Fibroblast of skin of left quadriceps (primary cell): ENCODE measurements around the gene PDGFB.

Experiments used
- DNase-seq, 2 experiments: peaks; one replicate each; pipeline ENCODE4 v3.0.0-alpha.2; 2013; ENCODE audit warnings: low read depth in 2 of 2

Gene PDGFB

DNA sequence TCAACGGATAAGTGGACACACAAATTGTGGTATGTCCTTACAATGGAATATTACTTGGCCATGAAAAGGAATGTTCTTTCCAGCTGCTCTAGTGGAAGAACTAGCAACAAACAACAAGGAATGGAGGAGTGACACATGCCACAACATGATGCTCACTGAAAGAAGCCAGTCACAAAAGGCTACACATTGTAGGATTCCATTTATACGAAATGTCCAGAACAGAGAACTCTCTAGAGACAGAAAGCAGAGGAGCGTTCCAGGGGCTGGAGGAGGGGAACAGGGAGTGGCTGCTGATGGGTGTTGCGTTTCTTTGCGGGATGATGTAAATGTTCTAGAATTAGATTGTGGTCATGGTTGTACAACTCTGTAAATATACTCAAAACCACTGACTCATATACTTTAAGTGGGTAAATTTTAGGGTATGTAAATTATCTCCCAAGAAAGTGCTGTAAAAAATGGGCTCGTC is 32.4 kb upstream of the PDGFB start:
- peak; percentile 49 to 51 for DNase-seq

DNA sequence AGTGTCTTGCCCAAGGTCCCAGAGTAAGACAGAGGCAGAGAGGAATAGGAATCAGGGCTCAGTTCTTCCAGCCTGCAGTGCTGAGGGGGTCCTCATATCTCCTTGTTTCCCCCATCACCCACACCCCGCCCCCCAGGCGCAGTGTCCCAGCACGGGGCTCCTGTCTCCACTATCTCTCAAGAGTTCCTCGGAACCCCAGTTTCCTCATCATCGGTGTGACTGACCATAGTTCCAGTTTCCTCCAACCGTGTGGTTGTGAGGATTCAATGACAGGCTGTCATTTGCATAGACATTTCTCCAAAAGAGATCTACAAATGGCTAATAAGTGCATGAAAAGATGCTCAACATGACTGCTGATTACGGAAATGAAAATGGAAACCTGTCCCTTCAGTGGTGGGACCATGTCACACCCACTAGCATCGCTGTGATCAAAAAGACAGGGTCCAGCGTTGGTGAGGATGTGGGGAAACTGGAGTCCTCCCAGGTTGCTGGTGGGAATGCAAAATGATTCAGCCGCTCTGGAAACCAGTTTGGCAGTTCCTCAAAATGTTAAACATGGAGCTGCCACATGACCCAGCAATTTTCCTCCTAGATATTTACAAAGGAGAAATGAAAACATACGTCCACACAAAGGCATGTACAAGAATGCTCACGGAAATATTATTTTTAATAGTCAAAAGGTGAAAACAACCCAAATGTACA is 31.8 kb upstream of the PDGFB start:
- DNase-seq = no peak

DNA sequence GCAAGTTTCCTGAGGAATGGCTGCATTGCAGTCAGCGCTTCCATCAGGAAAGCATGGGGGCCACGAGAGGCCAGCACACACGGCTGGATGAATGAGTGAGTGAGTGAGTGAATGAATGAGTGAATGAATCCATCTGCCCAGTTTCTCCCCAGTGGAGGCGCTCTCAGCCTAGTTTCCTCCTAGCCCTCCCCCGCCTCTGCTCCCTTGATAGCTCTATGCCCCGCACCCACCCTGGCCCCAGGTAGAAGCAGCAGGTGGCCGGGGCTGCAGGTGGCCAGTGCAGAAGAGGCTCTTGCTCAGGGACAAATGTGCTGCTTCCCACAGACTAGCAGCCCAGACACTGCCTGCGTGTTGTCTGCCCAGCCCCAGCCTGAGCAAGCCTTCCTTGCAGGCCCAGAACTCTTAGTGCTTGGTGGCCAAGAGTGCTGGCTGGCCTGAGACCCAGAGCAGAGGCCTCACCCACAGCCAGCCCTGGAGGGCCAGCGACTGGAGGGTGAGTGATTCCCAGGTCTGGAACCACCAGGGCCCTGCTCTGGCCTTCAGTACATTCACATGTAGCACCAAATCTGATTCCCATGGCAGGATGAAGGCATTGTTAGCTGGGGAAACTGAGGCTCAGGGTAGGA is 31.1 kb upstream of the PDGFB start:
- DNase-seq = no peak

DNA sequence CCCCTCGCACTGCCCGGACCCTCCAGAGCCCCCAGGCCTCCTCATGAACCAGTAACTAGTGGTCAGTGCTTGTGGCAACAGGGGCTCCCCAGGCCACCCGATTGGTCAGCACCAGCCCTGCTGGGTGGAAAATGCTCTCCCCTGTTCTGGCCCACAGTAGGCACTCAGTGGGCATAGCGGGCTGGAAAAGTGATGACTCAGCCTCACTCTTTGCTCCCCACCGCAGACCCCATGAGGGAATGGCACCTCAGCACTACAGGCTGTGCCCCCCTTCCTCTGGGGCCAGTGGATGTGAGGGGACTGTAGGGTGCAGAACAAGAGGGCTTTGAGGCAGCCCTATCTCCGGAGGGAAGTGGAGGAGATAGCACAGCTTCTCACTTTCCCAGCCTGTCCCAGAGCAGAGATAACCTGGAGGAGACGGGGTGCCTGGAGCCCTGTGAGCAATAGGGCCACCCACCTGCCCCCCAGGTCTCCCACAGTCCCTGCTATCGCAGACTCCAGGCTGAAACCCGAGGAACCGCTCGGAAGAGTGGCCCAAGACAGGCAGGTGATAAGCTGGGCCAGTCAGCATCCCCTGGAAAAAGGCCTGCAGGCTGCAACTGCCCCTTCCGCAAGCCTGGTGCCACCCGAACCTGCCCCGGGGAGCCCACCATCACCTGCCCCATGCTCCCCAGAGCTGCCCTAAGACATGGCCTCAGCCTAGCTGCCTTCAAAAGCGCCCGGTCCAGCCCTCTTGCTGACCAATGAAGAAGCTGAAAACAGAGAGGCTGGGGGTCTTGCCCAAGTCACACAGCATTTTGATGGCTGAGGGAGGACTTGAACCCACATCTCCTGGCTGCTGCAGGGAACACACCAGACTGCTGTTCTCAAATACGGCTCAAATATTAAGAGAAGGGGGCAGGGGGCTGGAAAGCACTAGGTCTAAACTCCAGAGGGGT is 29.4 kb upstream of the PDGFB start:
- DNase-seq = no peak

DNA sequence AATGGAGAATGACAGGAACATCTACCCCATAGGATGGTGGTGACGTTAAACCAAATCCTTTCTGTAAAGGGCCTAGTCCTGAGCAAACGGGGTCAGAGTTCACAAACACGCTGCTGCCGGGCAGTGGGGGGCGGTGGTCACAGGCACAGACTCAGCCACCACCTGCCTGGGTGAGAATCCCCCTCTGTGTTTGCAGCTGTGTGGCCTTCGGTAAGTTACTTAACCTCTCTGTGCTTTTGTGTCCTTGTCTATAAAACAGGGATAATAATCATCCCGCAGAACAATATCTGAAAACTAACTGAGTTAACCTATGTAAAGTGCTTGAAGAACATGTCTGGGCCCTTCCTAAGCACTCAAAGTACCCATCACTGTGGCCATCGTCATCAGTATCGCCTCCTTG is 26.0 kb upstream of the PDGFB start:
- DNase-seq = no peak

DNA sequence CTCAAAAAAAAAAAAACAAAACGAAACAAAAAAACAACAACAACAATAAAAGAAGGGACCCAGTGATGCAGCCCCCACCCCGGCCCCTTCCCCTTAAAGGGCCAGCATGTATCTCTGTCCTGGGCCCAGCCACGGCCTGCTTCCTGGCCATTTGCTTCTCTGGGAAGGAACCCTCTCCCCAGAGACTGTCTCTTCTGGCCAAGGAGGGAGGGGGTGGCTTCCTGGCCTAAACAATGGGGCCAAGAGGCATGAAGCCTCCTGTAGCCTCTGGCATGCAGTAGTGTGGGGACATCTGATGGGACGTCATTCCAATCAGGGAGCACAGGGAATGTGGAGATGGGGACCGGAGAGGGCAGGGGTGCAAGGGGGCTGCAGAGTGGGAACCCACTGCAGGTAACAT is 25.5 kb upstream of the PDGFB start:
- DNase-seq = no peak

DNA sequence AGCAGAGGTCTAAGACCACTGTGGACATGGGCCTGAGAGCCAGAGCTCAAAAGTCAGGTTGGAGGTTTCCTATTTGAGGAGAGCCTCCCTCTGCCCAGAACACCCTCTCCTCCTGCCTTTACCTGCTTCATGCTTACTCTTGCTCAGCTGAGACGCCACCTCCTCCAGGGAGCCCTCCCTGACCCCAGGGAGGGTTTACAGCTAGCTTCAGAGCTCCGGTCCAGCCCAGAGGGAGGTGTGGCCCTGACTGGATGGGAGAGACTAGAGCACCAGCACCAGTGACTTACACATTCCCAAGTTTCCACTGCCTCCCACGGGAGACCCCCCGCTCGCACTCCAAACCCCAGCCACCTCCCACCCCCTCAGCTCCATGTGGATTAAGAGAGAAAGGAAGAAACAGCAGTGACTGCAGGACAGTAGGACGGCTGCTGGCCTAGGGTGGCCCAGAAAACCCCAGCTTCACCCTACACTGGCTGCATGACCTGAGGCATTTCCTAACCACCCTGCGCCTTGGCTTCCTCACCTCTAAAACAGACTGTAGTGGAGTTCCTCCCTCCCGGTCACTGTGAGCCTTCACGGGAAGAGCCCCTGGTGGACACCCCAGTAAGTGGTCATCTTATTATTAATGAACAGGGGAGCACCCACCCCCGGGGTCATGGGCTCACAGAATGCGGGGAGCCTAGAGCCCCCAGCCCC is 24.5 kb upstream of the PDGFB start:
- no peak for DNase-seq

DNA sequence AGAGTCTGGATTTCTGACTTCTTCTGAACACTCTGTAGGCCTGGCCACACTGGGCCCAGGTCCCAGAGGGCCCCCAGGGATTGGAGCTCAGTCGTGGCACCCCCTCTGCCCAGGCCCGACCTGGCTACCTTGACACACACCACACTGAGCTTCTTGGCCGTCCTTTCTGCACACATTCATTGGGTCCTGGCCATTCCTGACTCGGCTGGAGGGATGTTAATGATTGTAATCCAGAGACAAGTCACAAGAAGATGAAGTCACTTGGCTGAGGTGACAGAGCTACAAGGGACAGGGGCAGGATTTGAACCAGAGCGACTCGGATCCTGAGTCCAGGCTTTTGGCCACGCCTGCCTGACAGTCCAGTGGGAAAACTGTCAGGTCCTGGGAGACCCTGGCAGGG is 23.9 kb upstream of the PDGFB start:
- DNase-seq = no peak

DNA sequence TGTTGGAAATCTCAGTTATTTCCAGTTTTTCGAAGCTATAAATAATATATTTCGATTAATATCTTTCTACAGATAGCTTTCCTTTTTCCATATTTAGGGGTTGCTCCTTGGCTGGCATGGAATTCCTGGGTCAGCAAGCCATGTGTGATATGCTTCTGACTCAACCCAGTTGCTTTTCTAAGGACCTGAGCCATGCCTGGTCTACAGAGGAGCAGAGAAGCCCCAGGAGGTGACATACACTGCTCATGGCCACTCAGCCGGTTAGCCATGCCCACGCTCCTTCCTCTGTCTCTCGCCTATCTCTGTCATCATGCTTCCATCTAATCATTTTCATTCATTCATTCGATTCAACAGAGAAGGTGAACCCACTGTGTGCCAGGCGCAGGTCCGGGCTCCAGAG is 23.2 kb upstream of the PDGFB start:
- DNase-seq = no peak

DNA sequence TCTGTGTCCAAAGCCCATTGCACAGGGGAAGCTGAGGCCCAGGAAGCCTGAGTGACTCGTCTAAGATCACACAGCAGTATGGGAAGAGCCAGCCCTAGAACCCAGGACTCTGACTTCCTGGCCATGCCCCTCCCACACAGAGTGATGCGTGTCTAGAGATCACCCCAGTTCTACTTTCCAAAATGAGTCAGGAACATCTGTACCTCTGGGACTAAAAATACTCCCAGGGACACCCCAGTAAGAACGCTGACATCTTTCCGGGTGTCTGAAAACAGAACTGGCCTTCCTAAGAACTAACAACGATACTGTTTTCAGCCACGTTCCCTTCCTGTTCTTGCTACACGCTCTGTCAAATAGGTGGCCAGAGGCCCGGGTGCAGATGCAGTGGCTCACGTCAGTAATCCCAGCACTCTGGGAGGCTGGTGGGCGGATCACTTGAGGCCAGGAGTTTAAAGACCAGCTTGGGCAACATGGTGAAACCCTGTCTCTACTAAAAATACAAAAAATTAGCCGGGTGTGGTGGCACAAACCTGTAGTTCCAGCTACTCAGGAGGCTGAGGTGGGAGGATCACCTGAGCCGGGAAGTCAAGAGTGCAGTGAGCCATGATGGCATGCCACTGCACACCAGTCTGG is 21.7 kb upstream of the PDGFB start:
- DNase-seq = no peak

DNA sequence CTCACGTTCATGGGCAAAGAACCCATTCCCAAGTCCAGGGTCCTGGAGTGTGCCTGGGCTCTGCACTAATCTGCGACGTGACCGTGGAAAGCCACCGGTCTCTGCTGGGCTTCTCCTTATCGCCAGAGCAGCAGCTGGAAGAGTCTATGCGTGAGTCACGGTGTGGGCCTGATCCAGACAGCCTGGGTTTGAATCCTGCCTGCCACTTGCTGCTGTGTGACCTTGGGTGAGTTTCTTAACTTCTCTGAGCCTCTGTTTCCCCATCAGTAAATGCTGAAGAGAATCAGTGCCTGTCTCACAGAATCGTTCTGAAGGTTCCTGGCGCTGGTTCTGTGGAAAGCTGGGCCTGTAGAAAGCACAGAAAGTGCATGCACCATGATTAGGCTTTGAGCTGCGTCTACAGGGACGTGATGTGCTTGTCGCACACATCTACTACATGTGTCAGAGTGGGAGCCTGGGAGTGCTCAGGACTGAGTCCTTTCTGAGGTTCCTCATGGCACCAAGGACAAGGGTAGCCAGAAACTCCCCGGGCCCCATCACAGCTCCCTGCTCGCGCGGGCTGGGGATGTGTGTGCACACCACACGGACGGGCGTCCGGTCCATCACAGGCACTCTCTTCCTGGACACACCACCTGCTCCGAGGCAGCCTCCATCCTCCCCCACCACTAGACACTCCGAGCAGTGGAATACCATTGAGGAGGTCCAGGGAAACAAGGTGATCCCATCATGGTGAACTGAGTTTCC is 20.5 kb upstream of the PDGFB start:
- no peak for DNase-seq

DNA sequence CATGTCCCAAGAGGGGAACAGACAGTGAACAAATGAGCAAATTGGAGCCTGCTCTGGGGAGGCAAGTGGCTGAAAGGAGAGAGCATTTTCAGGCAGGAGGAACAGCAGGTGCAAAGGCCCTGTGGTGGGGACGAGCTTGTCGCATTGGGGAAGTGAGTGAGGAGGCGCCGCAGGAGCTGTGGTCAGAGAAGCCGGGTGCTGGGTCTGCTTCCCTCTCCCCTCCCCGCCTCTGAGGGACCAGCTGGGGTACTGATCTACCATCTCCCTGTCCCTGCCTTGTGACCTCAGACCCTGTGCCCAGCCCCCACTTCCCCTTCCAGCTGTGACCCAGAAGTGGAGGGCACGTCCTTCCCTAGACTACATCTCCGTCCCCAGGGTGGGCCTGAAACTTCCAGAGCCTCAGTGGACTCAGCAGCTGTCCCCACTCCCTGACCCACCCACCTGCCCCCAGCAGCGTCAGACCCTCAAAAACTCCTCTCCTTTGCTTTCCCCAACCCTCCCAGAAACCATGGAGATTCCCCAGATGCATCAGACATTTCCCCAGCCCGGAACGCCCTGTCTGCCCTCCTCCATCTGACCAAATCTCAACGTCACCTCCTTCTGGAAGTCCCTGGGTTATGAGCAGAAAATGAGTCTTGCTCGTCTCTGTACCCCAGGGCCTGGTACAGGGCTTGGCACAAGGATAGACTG is 19.7 kb upstream of the PDGFB start:
- no peak for DNase-seq

DNA sequence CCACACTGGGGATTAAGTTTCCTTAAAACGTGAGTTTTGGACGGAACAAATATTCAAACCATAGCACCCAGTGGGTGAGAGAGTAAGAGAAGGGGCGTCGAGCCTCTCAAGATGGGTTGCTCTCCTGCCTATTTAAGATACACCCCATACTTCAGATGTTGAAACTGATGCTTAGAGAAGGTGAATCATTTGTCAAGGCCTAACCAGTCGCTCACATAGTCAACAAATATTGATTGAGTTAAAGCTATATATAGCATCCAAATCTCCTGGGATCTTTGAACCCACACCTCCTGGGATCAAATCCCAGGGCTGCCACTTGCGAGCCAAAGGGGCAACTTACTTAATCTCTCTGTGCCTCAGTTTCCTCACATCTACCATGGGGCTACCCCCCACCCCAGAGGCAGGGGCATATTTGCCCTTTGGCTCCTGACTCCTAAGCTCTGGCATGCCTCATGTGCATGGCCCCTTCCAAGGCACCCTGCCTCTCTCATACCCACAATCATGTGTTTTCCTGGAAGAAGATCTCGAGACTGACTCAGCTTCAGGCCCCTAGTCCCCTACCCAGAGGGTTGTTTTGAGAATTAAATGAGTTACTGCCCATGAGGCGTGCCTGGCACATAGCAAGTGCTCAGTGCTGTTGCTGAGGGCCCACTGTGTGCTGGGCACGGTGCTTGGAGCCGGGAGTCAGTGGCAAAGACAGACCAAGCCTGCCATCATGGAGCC is 19.0 kb upstream of the PDGFB start:
- DNase-seq = no peak

DNA sequence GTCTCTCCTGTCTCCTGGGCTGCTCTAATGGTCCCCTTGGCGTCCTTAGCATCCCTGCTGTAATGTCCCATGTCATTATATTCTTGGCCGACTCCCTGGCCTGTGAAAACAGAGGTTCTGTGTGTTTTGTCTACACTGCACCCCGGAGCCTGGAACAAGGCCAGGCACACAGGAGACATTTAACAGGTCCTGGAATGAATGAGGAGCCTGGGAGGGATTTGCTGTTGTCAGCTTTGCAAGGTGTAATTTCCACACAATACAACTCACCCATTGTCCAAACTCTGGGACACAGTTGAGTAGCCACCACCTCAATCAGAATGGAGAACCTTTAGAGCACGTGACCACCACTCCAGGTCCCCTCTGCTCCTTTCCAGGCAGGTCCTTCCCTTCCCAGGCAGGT is 14.9 kb upstream of the PDGFB start:
- DNase-seq = no peak

DNA sequence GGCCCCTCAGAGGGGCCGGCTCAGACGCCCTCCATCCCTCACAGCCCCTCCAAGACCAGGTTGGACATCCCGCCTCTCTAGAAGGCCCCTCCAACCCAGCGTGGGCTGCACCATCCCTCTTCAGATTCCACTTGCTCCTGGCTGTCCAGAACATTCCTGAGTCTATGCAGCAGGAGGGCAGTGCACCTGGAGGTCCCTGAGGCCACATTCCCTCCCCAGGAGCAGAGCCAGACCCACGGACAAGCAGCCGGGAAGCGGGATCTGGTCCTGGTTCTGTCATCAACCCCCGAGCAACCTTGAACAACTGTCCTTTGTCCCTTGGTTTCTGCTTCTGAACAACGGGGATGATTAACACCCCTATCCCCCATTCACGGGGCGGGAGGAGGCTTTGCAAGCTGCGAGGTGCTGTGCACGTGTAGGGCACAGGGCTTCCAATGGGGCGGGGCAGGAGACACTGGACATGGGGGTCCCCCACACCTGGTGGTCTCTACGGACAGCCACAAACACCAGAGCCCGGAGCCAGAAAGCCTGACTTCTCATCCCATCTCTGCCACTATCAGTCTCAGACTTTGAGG is 13.2 kb upstream of the PDGFB start:
- DNase-seq = no peak

DNA sequence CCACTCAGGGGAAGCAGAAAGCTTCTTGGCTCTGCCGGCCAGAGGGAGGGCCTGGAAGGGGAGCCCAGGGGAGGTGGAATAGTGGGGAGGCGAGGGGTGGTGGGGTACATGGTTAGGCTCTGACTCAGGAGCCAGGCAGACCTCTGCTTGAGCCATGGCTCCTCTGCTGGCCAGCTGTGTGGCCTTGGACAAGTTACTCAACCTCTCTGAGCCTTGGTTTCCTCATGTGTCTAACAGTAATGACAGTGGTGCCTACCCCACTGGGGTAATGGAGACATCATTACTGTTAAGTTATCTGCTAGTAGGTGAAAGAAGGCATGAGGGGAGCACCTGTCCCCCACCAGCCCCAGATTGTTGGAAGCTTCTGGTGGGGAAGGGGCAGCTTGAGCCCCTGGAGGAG is 12.2 kb upstream of the PDGFB start:
- DNase-seq = no peak

DNA sequence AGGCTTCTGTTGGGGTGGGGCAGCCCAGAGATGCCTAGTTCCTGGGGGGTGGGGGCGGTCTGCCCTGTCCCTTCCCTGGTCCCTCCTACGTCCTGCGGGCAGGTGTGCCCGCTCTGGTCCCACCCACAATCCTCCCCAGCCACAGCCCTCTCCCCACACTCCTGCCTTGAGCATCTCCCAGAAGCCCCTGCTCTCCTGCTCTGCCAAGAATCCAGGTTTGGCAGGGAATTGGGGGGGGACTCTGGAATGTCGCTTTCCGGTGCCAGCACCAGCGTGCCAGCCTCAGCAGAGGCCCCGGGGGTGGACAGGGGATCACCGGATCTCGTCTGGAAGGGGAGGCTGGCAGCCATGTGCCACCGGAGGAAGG is 11.4 kb upstream of the PDGFB start:
- DNase-seq = no peak

DNA sequence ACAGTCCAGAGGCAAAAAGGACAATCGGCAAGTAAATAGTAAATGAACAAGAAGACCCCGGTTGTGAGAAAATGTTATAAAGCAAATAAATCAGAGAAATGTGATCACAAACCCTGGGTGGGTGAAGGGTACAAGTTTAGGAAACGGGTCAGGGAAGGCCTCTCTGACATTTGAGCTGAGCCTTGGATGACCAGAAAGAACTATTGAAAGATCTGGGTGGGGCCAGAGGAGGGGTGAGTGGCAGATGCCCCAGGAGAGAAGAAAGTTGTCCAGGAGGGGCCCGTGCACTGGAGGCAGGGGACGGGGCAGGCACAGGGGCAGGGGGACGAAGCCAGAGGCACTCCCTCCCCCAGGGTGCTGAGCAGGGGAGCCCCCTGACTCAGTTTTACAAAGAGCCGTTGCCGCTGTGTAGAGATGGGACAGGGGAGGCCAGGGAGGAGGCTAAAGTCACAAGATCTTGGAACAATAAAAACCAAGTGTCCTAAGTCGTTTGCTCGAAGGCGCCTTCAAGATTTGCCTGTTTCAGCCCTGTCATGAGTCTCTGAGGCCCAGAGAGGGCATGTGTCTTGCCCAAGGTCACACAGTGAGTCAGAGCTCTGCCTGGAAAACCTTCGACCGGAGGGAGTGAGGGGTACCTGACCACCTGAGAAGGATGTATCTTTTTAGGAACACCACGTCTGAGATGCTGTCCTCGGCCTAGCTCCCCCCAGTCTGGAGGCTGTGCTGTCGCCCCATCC is 10.8 kb upstream of the PDGFB start:
- no peak for DNase-seq
